Glomerular endothelial cell (primary cell): ENCODE data around the gene BMPR1B. TPM values are rescaled to one million over a fixed set of nuclear protein-coding genes. Genes with fewer than 3 reads are reported as not detected.
"Not testable (repeated sequence)": the region's sequence is repeated elsewhere in the genome, so short reads cannot be mapped to it uniquely, and the experiment has no call there.

Source experiments
- DNase-seq: peaks from one replicate; pipeline ENCODE4 v3.0.0-alpha.2; 2011; ENCODE audit warnings: low read depth, low spot score; ENCODE audit errors: extremely low read depth
- total RNA-seq: library from RNA; depleted of rRNA; stranded (reverse); fragments of >200 nt; gene quantifications from 2 replicates; pipeline ENCODE4 v1.2.3, GENCODE V29; 2015

The BMPR1B gene
- total RNA-seq, 1 donor from 2014 or later = 0.88 TPM

- not testable (repeated sequence) for DNase-seq
Observed at GRCh38 chr4:95171377-95171776, 413.6 kb downstream of the BMPR1B start.

- DNase-seq = no peak
Observed at GRCh38 chr4:95178938-95179337, 421.2 kb downstream of the BMPR1B start.

DNA sequence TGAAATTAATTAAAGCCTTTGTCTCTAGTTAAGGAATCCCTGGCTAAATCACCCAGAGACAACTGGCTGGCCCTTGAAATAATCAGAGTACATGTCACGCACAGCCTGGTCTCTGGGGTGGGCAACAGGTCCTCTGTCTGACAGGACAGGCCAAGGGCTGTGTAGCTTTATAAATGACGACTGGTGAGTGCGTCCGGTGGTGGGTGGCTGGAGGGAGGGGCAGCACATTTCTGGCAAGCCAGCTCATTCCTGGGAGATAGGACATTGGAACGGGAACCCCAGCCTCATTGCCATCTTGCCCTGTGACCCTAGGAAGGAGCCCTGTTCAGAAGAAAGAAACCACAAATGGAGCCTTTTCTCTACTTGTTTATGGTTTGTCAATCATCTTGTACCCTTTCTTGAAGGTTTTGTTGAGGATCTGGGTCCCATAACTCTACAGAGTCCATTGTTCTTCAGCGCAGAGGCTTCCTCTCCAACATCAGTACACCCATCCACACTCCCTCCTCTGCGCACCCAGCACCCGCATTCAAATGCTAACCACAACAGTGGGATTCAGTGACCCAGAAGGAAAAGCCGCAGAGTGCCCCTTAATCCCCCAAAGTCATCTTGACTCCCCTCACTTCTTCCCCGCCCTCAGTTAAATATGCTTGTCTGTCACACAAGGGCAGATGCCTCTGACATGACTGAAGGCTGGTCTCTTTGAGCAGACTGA, 422.9 kb downstream of the BMPR1B start:
- DNase-seq = no peak

- DNase-seq = peak; percentile 27
Observed at GRCh38 chr4:95181243-95181995, 423.7 kb downstream of the BMPR1B start.

GRCh38 chr4:95181996-95182306, 424.2 kb downstream of the BMPR1B start:
- no peak for DNase-seq

DNA sequence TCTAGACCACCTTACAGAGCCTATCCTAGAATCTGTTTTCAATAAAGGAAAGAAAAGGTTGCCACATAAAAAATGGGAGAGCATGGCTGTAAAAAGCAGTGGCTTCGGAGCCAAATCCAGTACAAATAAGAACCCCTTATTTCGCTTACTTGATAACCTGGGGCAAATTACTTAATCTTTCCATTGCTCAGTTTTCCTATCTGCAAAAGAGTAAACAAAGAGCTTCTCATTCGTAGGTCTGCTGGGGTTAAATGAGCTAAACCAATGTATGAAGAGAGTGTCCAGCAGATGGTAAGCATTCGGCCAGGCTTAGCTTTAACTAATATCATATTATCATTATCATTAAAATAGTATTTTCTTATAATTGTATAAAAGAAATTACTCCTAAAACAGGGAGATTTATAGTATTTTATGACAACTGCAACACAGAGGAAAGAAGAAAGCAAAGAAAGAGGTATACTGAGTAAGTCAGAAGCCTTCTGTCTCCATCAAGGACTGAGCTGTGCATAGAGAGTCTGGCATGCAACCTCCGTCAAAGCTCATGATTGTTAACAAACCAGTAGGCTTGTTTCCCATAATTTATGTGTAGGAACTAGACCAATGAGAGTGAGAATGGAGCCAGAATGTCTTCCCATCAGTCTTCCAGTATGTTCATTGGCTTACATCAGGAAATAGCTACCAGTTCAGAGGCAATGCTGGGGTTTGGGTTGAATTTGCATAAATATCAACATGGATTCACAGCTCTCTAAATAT, 426.1 kb downstream of the BMPR1B start:
- no peak for DNase-seq

- DNase-seq = no peak
Observed at GRCh38 chr4:95186666-95187065, 428.9 kb downstream of the BMPR1B start.

GRCh38 chr4:95188701-95189370, 431.1 kb downstream of the BMPR1B start:
- no peak for DNase-seq

GRCh38 chr4:95190751-95191436, 433.1 kb downstream of the BMPR1B start:
- DNase-seq = no peak

GRCh38 chr4:95191537-95191936, 433.8 kb downstream of the BMPR1B start:
- DNase-seq = no peak

GRCh38 chr4:95193391-95194224, 435.9 kb downstream of the BMPR1B start:
- no peak for DNase-seq

GRCh38 chr4:95197353-95197752, 439.6 kb downstream of the BMPR1B start:
- DNase-seq = no peak

DNA sequence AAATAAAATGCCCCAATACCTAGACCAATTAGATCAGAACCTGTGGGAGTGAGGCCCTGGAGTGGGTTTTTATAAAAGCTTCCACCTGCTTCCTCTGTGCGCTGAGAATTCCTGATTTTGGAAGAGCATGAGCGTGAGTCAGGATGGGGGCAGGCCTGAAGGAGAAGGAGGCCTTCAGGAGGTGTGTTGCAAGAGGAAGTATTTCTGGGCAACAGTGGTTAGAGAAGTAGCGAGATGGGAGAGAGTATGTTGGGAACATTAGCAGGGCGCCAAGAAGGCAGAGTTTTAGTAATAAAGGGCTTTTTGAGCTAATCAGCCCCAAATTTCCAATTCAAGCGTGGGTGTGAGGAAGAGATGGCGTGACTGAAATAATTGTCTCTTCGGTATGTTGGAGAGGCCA, 441.2 kb downstream of the BMPR1B start:
- no peak for DNase-seq

GRCh38 chr4:95204267-95204844, 446.6 kb downstream of the BMPR1B start:
- no peak for DNase-seq

GRCh38 chr4:95204873-95205272, 447.1 kb downstream of the BMPR1B start:
- no peak for DNase-seq
